Esophagus squamous epithelium (tissue), 5 donors: ENCODE measurements around the gene ARHGEF12. TPM values are rescaled to one million over a fixed set of nuclear protein-coding genes. Genes with fewer than 3 reads are reported as not detected.

Experiments used
- DNase-seq: peaks from one replicate; lab custom pipeline; 2025; lab: John Stamatoyannopoulos, UW
- H3K27ac ChIP-seq, 4 donors: fragments of 200-600 bp; sonication (generic); one replicate each; pipeline ENCODE4 v1.5.1; 2016 to 2019; ENCODE audit warnings: mild to moderate bottlenecking in 1 of 4
- H3K27me3 ChIP-seq, 4 donors: fragments of 200-600 bp; sonication (generic); 1 replicate in 3 of 4; 2 replicates in 1 of 4; pipeline versions ENCODE4 v1.5.1 to v1.6.0; 2017 to 2021; ENCODE audit warnings: antibody characterized with exemption in 1 of 4
- H3K36me3 ChIP-seq, 3 donors: fragments of 200-600 bp; sonication (generic); one replicate each; pipeline ENCODE4 v1.5.1; 2016 to 2019
- H3K4me1 ChIP-seq, 3 donors: fragments of 200-600 bp; sonication (generic); one replicate each; pipeline ENCODE4 v1.5.1; 2017 to 2019
- H3K4me3 ChIP-seq, 4 donors: fragments of 200-600 bp; sonication (generic); 1 replicate in 3 of 4; 2 replicates in 1 of 4; pipeline ENCODE4 v1.5.1; 2016 to 2019; ENCODE audit warnings: mild to moderate bottlenecking in 2 of 4, moderate library complexity in 1 of 4
- H3K9me3 ChIP-seq, 3 donors: fragments of 200-600 bp; sonication (generic); one replicate each; pipeline ENCODE4 v1.5.1; 2016 to 2019
- POLR2A ChIP-seq, 4 donors: fragments of 450-650 bp; IDR thresholded peaks; one replicate each; pipeline ENCODE4 v1.6.1; 2017; ENCODE audit warnings: antibody characterized with exemption in 4 of 4, mild to moderate bottlenecking in 4 of 4, moderate library complexity in 3 of 4
- WGBS, 2 donors: methylation state at CpG; one replicate each; pipeline ENCODE4 v1.1.5; 2018; 5-methylcytosine and 5-hydroxymethylcytosine counted together
- intact Hi-C: fragments of 100-400 bp; cut with DNase I; formaldehyde crosslinking; loops from one replicate; pipeline ENCODE4 v1.15.0; 2022
- total RNA-seq, 4 donors: library from RNA; depleted of rRNA; stranded (reverse); fragments of >200 nt; gene quantifications; one replicate each; pipeline ENCODE4 v1.1.0, GENCODE V29; 2016
- TF ChIP-seq, protein P1 (sequence below), 6 experiments: fragments of 450-650 bp in 4 of 6; fragments of 200-600 bp in 2 of 6; sonication (generic) in 2 of 6; IDR thresholded peaks; one replicate each; pipeline ENCODE4 v1.5.1; 2016 to 2019; ENCODE audit warnings: antibody characterized with exemption in 6 of 6, mild to moderate bottlenecking in 4 of 6, moderate library complexity in 4 of 6
- donor health status: DM: yes; HTN: yes; CAD: no.

The ARHGEF12 gene
- total RNA-seq, 4 donors from 2014 or later: 57.4 to 106 (median 70.7) TPM

DNA sequence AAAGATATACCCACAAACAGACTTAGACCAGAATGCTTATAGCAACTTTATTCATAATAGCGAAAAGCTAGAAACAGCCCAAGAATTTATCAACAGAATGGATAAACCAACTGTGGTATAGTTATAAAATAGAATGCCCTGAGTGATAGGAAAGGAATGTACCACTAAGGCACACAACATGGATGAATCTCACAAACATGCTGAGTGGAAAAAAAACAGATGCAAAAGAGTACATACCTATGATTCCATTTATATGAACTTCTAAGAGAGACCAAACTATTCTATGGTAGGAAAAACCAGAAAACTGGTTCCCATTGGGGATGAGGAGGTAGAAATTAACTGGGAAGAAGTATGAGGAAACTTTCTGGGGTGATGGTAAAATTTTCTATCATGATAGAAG, 134.9 kb downstream of the ARHGEF12 start:
- WGBS, 2 donors: 93 to 100% methylated on average over 1 of the region's 1 CpG
- no peaks in the 10 kb centered on the region for H3K4me1 ChIP-seq
- no peak for DNase-seq
- no peaks in the 10 kb centered on the region for H3K9me3 ChIP-seq
- H3K27me3 ChIP-seq: no peaks in the 10 kb centered on the region
- no peak overlapping the region for H3K27ac ChIP-seq
- H3K36me3 ChIP-seq: peaks cover 16 to 100% (median 24%) of the 10 kb centered on the region in 3 donors
- TF ChIP-seq POLR2A (IDR thresholded peaks at IDR 0.05): no peak
- TF ChIP-seq, protein P1, sequence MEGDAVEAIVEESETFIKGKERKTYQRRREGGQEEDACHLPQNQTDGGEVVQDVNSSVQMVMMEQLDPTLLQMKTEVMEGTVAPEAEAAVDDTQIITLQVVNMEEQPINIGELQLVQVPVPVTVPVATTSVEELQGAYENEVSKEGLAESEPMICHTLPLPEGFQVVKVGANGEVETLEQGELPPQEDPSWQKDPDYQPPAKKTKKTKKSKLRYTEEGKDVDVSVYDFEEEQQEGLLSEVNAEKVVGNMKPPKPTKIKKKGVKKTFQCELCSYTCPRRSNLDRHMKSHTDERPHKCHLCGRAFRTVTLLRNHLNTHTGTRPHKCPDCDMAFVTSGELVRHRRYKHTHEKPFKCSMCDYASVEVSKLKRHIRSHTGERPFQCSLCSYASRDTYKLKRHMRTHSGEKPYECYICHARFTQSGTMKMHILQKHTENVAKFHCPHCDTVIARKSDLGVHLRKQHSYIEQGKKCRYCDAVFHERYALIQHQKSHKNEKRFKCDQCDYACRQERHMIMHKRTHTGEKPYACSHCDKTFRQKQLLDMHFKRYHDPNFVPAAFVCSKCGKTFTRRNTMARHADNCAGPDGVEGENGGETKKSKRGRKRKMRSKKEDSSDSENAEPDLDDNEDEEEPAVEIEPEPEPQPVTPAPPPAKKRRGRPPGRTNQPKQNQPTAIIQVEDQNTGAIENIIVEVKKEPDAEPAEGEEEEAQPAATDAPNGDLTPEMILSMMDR (IDR thresholded peaks at IDR 0.05): no peak
- intact Hi-C loops: no loop called here
- no peak overlapping the region for H3K4me3 ChIP-seq

DNA sequence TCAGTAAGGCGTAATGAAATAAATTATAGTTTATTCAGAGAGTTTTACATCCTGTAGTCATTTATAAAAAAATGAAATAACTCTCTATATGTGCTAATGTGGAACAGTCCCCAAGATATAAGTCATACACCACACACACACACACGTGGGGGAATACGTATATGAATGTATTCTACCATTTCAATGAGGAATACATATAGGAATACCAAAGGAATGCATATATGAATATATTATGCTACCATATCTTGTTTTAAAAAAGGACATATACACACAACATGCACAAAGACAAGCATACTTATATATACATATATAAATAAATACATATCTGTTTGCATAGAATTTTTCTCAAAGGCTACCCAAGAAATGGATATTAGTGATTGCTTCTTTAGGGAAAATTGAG, 135.8 kb downstream of the ARHGEF12 start:
- no peaks in the 10 kb centered on the region for H3K27me3 ChIP-seq
- H3K4me3 ChIP-seq: no peak overlapping the region
- intact Hi-C loops: no loop called here
- peaks cover 16 to 100% (median 22%) of the 10 kb centered on the region in 3 donors for H3K36me3 ChIP-seq
- no peak overlapping the region for H3K27ac ChIP-seq
- H3K9me3 ChIP-seq: no peaks in the 10 kb centered on the region
- no peak for DNase-seq
- TF ChIP-seq, protein P1 (IDR thresholded peaks at IDR 0.05): no peak
- no peak for TF ChIP-seq POLR2A (IDR thresholded peaks at IDR 0.05)
- 93 to 94% methylated on average over 3 of the region's 3 CpGs for WGBS, 2 donors
- no peaks in the 10 kb centered on the region for H3K4me1 ChIP-seq

DNA sequence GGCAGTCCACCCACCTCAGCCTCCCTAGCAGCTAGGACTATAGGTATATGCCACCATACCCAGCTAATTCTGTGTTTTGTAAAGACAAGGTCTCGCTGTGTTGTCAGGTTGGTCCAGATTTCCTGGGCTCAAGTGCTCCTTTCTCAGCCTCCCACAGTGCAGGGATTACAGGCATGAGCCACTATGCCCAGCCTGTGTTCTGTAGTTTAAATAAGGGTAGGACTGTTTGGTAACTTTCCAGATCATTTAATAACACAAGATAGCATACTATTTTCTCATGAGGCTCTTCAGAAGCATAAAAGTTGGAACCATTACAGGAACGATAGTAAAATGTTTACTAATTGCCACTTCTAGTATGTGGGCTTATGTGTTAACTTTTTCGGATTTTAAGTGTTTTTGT, 137.3 kb downstream of the ARHGEF12 start:
- H3K27me3 ChIP-seq: no peaks in the 10 kb centered on the region
- H3K4me3 ChIP-seq: no peak overlapping the region
- WGBS, 2 donors: 84 to 86% methylated on average over 3 of the region's 3 CpGs
- TF ChIP-seq, protein P1 (IDR thresholded peaks at IDR 0.05): no peak
- TF ChIP-seq POLR2A (IDR thresholded peaks at IDR 0.05): no peak
- peaks cover 12 to 100% (median 29%) of the 10 kb centered on the region in 3 donors for H3K36me3 ChIP-seq
- no peak overlapping the region for H3K27ac ChIP-seq
- H3K4me1 ChIP-seq: no peaks in the 10 kb centered on the region
- no peak for DNase-seq
- intact Hi-C loops: no loop called here
- no peaks in the 10 kb centered on the region for H3K9me3 ChIP-seq

DNA sequence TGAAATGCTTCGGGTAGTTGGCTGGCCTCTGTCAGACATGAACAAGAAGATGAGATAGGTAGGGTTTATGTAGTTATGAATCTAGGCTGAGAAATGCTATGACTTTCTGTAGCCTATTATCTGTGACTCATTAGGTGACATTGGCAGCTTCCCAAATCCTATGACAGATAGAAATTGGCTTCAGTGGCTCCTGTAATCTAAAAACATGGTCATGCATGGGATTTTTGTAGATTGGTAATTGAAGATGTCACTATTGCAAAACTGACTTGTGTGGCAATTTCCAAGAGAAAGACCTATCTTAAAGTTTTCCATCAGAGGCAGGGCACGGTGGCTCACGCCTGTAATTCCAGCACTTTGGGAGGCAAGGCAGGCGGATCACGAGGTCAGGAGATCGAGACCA, 145.9 kb downstream of the ARHGEF12 start:
- Histone ChIP-seq H3K9me3 (no peaks in the 10 kb centered on the region), H3K4me3 (no peak overlapping the region), H3K27me3 (no peaks in the 10 kb centered on the region), H3K4me1 (no peaks in the 10 kb centered on the region), H3K36me3 (peaks cover 0 to 100% (median 19%) of the 10 kb centered on the region in 3 donors), H3K27ac (no peak overlapping the region)
- intact Hi-C loops: no loop called here
- WGBS, 2 donors: 86 to 97% methylated on average over 1 to 6 of the region's 6 CpGs
- no peak for DNase-seq
- TF ChIP-seq POLR2A (IDR thresholded peaks at IDR 0.05): no peak
- TF ChIP-seq, protein P1 (IDR thresholded peaks at IDR 0.05): no peak

DNA sequence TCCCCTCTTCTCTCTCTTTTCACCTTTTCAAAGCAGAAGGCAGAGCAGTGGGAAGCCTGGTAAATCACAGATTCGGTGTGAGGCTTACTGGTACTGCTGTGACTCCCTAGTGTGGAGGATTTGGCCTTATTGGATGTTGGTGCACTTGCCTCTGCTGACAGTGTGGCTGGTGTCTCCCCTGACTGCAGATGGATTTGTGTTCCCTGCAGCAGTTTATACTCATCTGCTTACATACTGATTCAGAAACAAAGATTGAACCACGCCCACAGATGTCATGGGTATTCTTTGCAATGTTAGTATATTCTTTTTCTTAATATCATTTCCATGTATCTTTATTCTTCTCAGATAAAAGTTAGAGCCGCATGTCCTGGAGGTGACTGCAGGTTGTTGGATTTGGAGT, 148.5 kb downstream of the ARHGEF12 start:
- no peaks in the 10 kb centered on the region for H3K9me3 ChIP-seq
- H3K36me3 ChIP-seq: peaks cover 0 to 88% (median 10%) of the 10 kb centered on the region in 3 donors
- no peaks in the 10 kb centered on the region for H3K4me1 ChIP-seq
- DNase-seq: no peak
- H3K27ac ChIP-seq: no peak overlapping the region
- H3K4me3 ChIP-seq: no peak overlapping the region
- no peaks in the 10 kb centered on the region for H3K27me3 ChIP-seq
- TF ChIP-seq, protein P1 (IDR thresholded peaks at IDR 0.05): no peak
- TF ChIP-seq POLR2A (IDR thresholded peaks at IDR 0.05): no peak
- 66 to 94% methylated on average over 3 of the region's 3 CpGs for WGBS, 2 donors
- intact Hi-C loops: no loop called here
